ENCODE data around the gene SYNGAP1. TPM values are rescaled to one million over a fixed set of nuclear protein-coding genes. Genes with fewer than 3 reads are reported as not detected.
"Not testable (repeated sequence)": the region's sequence is repeated elsewhere in the genome, so short reads cannot be mapped to it uniquely, and the experiment has no call there.

SYNGAP1 gene
- total RNA-seq, 1 donor from 2014 or later, result 3.3 TPM

DNA sequence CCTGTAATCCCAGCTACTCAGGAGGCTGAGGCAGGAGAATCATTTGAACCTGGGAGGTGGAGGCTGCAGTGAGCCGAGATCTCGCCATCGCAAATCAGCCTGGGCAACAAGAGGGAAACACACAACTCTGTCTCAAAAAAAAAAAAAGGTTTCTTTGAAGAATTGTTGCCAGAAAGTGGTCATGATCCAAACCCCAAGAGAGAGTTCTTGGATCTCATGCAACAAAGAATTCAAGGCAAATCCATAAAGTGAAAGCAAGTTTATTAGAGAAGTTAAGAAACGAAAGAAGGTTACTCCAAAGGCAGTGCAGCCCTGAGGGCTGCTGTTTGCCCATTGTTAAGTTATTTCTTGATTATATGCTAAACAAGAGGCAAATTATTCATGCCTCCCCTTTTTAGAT lies 42.7 kb upstream of the SYNGAP1 start:
- Histone ChIP-seq H3K4me3 (ENCODE audit: low read depth, low read length) (no peak overlapping the region), H3K36me3 (ENCODE audit: control insufficient read depth, insufficient read depth, low read length) (no peaks in the 10 kb centered on the region), H3K27me3 (ENCODE audit: control insufficient read depth, insufficient read depth, low read length) (no peaks in the 10 kb centered on the region)
- TF ChIP-seq, protein P1, sequence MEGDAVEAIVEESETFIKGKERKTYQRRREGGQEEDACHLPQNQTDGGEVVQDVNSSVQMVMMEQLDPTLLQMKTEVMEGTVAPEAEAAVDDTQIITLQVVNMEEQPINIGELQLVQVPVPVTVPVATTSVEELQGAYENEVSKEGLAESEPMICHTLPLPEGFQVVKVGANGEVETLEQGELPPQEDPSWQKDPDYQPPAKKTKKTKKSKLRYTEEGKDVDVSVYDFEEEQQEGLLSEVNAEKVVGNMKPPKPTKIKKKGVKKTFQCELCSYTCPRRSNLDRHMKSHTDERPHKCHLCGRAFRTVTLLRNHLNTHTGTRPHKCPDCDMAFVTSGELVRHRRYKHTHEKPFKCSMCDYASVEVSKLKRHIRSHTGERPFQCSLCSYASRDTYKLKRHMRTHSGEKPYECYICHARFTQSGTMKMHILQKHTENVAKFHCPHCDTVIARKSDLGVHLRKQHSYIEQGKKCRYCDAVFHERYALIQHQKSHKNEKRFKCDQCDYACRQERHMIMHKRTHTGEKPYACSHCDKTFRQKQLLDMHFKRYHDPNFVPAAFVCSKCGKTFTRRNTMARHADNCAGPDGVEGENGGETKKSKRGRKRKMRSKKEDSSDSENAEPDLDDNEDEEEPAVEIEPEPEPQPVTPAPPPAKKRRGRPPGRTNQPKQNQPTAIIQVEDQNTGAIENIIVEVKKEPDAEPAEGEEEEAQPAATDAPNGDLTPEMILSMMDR (IDR thresholded peaks at IDR 0.05; ENCODE audit: insufficient read depth, low read length, poor library complexity, severe bottlenecking), result no peak
- no peak for DNase-seq (ENCODE audit: low read depth)

DNA sequence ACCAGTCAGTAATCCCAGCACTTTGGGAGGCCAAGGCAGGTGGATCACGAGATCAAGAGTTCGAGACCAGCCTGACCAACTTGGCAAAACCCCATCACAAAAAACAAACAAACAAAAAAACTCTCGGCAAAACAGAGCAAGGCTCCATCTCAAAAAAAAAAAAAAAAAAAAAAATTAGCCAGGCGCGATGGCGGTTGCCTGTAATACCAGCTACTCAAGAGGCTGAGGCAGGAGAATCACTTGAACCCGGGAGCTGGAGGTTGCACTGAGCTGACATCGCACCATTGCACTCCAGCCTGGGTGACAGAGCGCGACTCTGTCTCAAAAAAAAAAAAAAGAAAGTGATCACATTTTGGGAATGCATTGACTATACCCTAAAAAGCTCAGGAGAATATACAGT lies 40.7 kb upstream of the SYNGAP1 start:
- H3K27me3 ChIP-seq (ENCODE audit: control insufficient read depth, insufficient read depth, low read length); DNase-seq (ENCODE audit: low read depth); H3K36me3 ChIP-seq (ENCODE audit: control insufficient read depth, insufficient read depth, low read length); H3K4me3 ChIP-seq (ENCODE audit: low read depth, low read length): not testable (repeated sequence)

DNA sequence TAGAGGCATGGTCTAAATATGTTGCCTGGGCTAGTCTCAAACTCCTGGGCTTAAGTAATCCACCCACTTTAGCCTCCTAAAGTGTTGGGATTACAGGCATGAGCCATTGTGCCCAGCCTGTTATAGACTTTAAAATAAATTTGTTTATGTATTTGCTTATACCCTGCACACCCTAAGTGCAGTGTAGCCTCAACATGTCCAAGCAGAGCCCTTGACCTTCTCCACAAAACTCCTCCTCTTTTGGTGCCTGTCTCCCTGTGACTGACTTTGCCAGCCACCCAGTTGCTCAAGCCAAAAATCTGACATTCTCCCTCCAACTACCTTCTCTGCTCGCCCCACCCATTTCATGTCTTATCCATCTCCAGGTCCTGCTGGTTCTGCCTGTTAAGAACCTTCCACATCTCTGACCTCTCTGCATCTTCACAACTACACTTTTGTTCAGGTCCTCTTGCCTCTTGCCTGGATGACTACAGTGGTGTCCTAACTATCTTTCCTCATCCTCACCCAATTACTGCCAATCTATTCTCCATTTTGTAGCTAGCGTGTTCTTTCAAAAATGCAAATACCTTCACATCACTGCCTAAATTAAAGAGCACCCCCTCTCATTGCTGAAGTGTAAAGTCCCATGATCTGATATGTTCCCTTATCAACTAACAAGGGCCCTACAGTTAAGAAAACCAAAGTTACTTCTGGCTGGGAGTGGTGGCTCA lies 39.4 kb upstream of the SYNGAP1 start:
- Histone ChIP-seq H3K36me3 (ENCODE audit: control insufficient read depth, insufficient read depth, low read length) (no peaks in the 10 kb centered on the region), H3K4me3 (ENCODE audit: low read depth, low read length) (no peak overlapping the region), H3K27me3 (ENCODE audit: control insufficient read depth, insufficient read depth, low read length) (no peaks in the 10 kb centered on the region)
- no peak for DNase-seq (ENCODE audit: low read depth)
- TF ChIP-seq, protein P1 (IDR thresholded peaks at IDR 0.05; ENCODE audit: insufficient read depth, low read length, poor library complexity, severe bottlenecking), result no peak

DNA sequence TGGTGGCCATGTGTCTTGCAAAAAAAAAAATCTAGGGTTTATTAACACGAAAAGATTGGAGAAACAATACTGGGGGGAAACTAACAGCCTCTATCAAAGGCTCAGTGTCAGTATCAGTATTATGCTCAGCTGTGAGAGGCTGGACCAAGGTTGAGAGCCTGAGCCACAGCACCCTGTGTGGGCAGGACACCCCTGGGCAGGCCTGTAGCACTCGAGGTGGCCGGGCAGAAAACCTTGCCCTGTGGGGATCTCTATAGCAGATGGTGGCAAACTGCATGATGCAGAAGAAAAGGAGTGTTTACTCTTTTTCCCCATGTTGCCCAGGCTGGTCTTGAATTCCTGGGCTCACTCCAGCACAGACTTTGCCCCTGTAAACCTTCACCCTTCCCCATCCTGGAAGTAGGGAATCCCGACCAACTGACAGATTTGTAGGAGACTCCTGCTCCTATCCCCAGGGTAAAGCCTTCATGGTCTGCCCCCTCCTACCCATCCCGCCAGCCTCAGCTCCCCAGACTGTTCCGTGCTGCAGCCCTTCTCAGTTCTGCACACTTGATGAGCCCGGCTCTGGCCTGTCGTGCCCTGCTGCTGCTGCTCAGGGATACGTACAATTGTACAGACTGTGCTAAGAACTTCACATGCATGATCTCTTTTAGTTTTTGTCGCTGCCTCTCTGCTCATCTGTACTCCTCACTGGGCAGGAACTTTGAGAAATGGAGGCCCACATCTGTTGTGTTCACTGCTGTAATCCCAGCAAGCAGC lies 36.3 kb upstream of the SYNGAP1 start:
- no peak for DNase-seq (ENCODE audit: low read depth)
- Histone ChIP-seq H3K36me3 (ENCODE audit: control insufficient read depth, insufficient read depth, low read length) (no peaks in the 10 kb centered on the region), H3K27me3 (ENCODE audit: control insufficient read depth, insufficient read depth, low read length) (no peaks in the 10 kb centered on the region), H3K4me3 (ENCODE audit: low read depth, low read length) (no peak overlapping the region)
- TF ChIP-seq, protein P1 (IDR thresholded peaks at IDR 0.05; ENCODE audit: insufficient read depth, low read length, poor library complexity, severe bottlenecking), result no peak

DNA sequence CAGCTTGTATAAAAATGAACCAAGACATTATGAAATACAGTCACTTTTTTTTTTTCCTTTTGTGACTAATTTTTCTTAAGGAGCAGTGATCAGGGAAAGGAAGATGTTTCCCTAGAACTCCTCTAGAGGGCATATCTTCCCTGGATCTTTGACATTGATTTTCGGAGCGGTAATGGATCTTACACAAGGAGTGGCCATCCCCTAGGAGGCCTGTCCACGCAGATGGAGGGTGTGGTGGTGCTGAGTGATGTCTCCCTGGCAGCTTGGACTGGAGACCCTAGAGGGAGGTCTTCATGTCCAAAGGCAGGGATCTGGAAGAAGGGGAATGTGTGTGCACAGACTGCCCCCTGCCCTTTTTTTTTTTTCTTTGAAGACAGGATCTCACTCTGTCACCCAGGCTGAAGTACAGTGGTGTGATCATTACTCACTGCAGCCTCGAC lies 35.3 kb upstream of the SYNGAP1 start:
- Histone ChIP-seq H3K27me3 (ENCODE audit: control insufficient read depth, insufficient read depth, low read length) (no peaks in the 10 kb centered on the region), H3K36me3 (ENCODE audit: control insufficient read depth, insufficient read depth, low read length) (no peaks in the 10 kb centered on the region), H3K4me3 (ENCODE audit: low read depth, low read length) (no peak overlapping the region)
- TF ChIP-seq, protein P1 (IDR thresholded peaks at IDR 0.05; ENCODE audit: insufficient read depth, low read length, poor library complexity, severe bottlenecking), result peak; percentile 49
- no peak for DNase-seq (ENCODE audit: low read depth)

DNA sequence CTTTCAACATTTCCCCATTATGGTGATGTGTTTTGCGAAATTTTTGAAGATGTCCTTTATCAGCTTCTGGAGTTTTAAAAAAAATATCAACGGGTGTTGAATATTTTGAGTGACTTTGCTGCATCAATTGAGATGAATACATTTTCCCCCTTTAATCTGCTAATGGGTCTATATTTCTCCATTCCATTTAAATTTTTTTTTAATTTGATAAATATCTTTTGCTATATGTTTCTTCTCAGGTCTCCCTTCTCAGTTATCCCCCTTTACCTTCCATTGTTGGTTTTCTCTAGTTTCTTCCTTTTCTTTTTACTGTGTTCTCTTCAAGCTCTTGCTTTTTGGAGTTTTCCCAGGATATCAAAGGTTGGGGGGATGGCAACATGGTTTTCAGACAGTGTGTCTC lies 29.7 kb upstream of the SYNGAP1 start:
- TF ChIP-seq, protein P1 (IDR thresholded peaks at IDR 0.05; ENCODE audit: insufficient read depth, low read length, poor library complexity, severe bottlenecking), result no peak
- Histone ChIP-seq H3K4me3 (ENCODE audit: low read depth, low read length) (no peak overlapping the region), H3K27me3 (ENCODE audit: control insufficient read depth, insufficient read depth, low read length) (no peaks in the 10 kb centered on the region), H3K36me3 (ENCODE audit: control insufficient read depth, insufficient read depth, low read length) (no peaks in the 10 kb centered on the region)
- no peak for DNase-seq (ENCODE audit: low read depth)
